ENCODE measurements around the gene EZR.

The EZR gene

GRCh38 chr6:158760618-158761250 is 58.4 kb downstream of the EZR start:
- no peak for TF ChIP-seq POLR2AphosphoS5 (IDR thresholded peaks at IDR 0.05; ENCODE audit: low read depth, low read length)
- TF ChIP-seq TAF1 (IDR thresholded peaks at IDR 0.05; ENCODE audit: borderline replicate concordance, low read depth, low read length) = no peak
- no peak for TF ChIP-seq POLR2A (IDR thresholded peaks at IDR 0.05; ENCODE audit: low read depth, low read length)
- FAIRE-seq = no peak
- no peak for DNase-seq (ENCODE audit: insufficient read length)

- FAIRE-seq = no peak
- TF ChIP-seq POLR2A (IDR thresholded peaks at IDR 0.05; ENCODE audit: low read depth, low read length) (no peak), POLR2AphosphoS5 (IDR thresholded peaks at IDR 0.05; ENCODE audit: low read depth, low read length) (no peak)
- no peak for DNase-seq (ENCODE audit: insufficient read length)
Measured at GRCh38 chr6:158759966-158760617, 59.1 kb downstream of the EZR start.

GRCh38 chr6:158758941-158759479 is 60.2 kb downstream of the EZR start:
- TF ChIP-seq TAF1 (IDR thresholded peaks at IDR 0.05; ENCODE audit: borderline replicate concordance, low read depth, low read length) (no peak), POLR2A (IDR thresholded peaks at IDR 0.05; ENCODE audit: low read depth, low read length) (no peak), POLR2AphosphoS5 (IDR thresholded peaks at IDR 0.05; ENCODE audit: low read depth, low read length) (no peak)
- no peak for DNase-seq (ENCODE audit: insufficient read length)
- FAIRE-seq = no peak

- FAIRE-seq (no peak), DNase-seq (ENCODE audit: insufficient read length) (no peak)
- no peak for TF ChIP-seq TAF1 (IDR thresholded peaks at IDR 0.05; ENCODE audit: borderline replicate concordance, low read depth, low read length)
- no peak for TF ChIP-seq POLR2AphosphoS5 (IDR thresholded peaks at IDR 0.05; ENCODE audit: low read depth, low read length)
- TF ChIP-seq POLR2A (IDR thresholded peaks at IDR 0.05; ENCODE audit: low read depth, low read length) = no peak
Measured at GRCh38 chr6:158758451-158758860, 60.7 kb downstream of the EZR start.

- FAIRE-seq (no peak), DNase-seq (ENCODE audit: insufficient read length) (no peak)
- no peak for TF ChIP-seq POLR2A (IDR thresholded peaks at IDR 0.05; ENCODE audit: low read depth, low read length)
Measured at GRCh38 chr6:158757753-158758090, 61.4 kb downstream of the EZR start.

GRCh38 chr6:158756977-158757752 is 62.0 kb downstream of the EZR start:
- DNase-seq (ENCODE audit: insufficient read length) (no peak), FAIRE-seq (no peak)

GRCh38 chr6:158756126-158756525 is 63.0 kb downstream of the EZR start:
- FAIRE-seq (no peak), DNase-seq (ENCODE audit: insufficient read length) (no peak)
- TF ChIP-seq POLR2A (IDR thresholded peaks at IDR 0.05; ENCODE audit: low read depth, low read length) (no peak), POLR2AphosphoS5 (IDR thresholded peaks at IDR 0.05; ENCODE audit: low read depth, low read length) (no peak), TAF1 (IDR thresholded peaks at IDR 0.05; ENCODE audit: borderline replicate concordance, low read depth, low read length) (no peak)

More at GRCh38 chr6:158756977-158757752, 62.0 kb downstream of the EZR start:
- TF ChIP-seq TAF1 (IDR thresholded peaks at IDR 0.05; ENCODE audit: borderline replicate concordance, low read depth, low read length) (no peak), POLR2A (IDR thresholded peaks at IDR 0.05; ENCODE audit: low read depth, low read length) (no peak), POLR2AphosphoS5 (IDR thresholded peaks at IDR 0.05; ENCODE audit: low read depth, low read length) (no peak)

- FAIRE-seq (no peak), DNase-seq (ENCODE audit: insufficient read length) (no peak)
- no peak for TF ChIP-seq TAF1 (IDR thresholded peaks at IDR 0.05; ENCODE audit: borderline replicate concordance, low read depth, low read length)
- TF ChIP-seq POLR2A (IDR thresholded peaks at IDR 0.05; ENCODE audit: low read depth, low read length) = no peak
- TF ChIP-seq POLR2AphosphoS5 (IDR thresholded peaks at IDR 0.05; ENCODE audit: low read depth, low read length) = no peak
Measured at GRCh38 chr6:158755636-158756035, 63.5 kb downstream of the EZR start.

GRCh38 chr6:158754738-158755137 is 64.4 kb downstream of the EZR start:
- TF ChIP-seq POLR2A (IDR thresholded peaks at IDR 0.05; ENCODE audit: low read depth, low read length) (no peak), TAF1 (IDR thresholded peaks at IDR 0.05; ENCODE audit: borderline replicate concordance, low read depth, low read length) (no peak), POLR2AphosphoS5 (IDR thresholded peaks at IDR 0.05; ENCODE audit: low read depth, low read length) (no peak)
- DNase-seq (ENCODE audit: insufficient read length) (no peak), FAIRE-seq (no peak)

GRCh38 chr6:158753811-158754210 is 65.4 kb downstream of the EZR start:
- FAIRE-seq (no peak), DNase-seq (ENCODE audit: insufficient read length) (no peak)
- TF ChIP-seq POLR2A (IDR thresholded peaks at IDR 0.05; ENCODE audit: low read depth, low read length) (no peak), POLR2AphosphoS5 (IDR thresholded peaks at IDR 0.05; ENCODE audit: low read depth, low read length) (no peak), TAF1 (IDR thresholded peaks at IDR 0.05; ENCODE audit: borderline replicate concordance, low read depth, low read length) (no peak)

GRCh38 chr6:158752613-158753012 is 66.6 kb downstream of the EZR start:
- DNase-seq (ENCODE audit: insufficient read length) (no peak), FAIRE-seq (no peak)
- no peak for TF ChIP-seq POLR2A (IDR thresholded peaks at IDR 0.05; ENCODE audit: low read depth, low read length)
- TF ChIP-seq POLR2AphosphoS5 (IDR thresholded peaks at IDR 0.05; ENCODE audit: low read depth, low read length) = no peak
- no peak for TF ChIP-seq TAF1 (IDR thresholded peaks at IDR 0.05; ENCODE audit: borderline replicate concordance, low read depth, low read length)

GRCh38 chr6:158751921-158752320 is 67.2 kb downstream of the EZR start:
- FAIRE-seq (no peak), DNase-seq (ENCODE audit: insufficient read length) (no peak)
- TF ChIP-seq TAF1 (IDR thresholded peaks at IDR 0.05; ENCODE audit: borderline replicate concordance, low read depth, low read length) (no peak), POLR2AphosphoS5 (IDR thresholded peaks at IDR 0.05; ENCODE audit: low read depth, low read length) (no peak), POLR2A (IDR thresholded peaks at IDR 0.05; ENCODE audit: low read depth, low read length) (no peak)

Data from GM12892 (cell line).